Measurements from ENCODE around the gene GALR1.

DNA sequence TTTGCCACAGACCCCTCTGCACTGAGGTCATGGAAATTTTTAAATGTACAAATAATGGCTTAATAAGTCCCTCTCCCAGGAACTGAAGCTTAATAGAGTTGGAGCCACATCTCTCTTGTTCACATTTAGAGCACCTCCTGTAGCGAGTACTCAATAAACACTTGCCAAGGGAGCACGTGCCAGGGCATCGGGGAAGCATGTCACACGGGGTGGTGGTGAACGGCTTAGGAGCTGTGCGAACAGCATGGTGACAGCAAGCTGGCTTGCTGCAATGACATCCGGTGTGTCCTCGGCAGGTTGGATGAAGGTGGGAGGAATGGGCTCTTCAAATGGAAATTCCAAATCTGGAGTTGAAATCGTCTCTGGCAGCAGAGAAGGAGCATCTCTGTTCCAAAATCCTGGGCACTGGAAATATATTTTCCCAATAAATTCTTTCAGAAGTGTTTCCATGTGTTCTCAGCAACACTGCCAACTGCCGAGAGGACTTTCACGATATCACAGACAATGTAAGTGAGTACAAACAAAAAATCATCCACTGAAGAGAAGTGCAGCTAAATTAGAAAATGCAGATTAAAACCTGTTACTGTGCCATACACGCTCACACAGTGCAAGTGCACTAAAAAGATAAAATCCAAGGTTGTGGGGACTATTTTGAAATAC lies 74.1 kb downstream of the GALR1 start:
- TF ChIP-seq, protein P1, sequence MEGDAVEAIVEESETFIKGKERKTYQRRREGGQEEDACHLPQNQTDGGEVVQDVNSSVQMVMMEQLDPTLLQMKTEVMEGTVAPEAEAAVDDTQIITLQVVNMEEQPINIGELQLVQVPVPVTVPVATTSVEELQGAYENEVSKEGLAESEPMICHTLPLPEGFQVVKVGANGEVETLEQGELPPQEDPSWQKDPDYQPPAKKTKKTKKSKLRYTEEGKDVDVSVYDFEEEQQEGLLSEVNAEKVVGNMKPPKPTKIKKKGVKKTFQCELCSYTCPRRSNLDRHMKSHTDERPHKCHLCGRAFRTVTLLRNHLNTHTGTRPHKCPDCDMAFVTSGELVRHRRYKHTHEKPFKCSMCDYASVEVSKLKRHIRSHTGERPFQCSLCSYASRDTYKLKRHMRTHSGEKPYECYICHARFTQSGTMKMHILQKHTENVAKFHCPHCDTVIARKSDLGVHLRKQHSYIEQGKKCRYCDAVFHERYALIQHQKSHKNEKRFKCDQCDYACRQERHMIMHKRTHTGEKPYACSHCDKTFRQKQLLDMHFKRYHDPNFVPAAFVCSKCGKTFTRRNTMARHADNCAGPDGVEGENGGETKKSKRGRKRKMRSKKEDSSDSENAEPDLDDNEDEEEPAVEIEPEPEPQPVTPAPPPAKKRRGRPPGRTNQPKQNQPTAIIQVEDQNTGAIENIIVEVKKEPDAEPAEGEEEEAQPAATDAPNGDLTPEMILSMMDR (conservative IDR thresholded peaks at IDR 0.05) = no peak
- TF ChIP-seq ZFX (IDR thresholded peaks at IDR 0.05) = no peak

All from C4-2B (cell line).